Thymus (tissue), 14 donors: ENCODE measurements around the gene HMGB2. TPM values are rescaled to one million over a fixed set of nuclear protein-coding genes. Genes with fewer than 3 reads are reported as not detected.

Source experiments
- DNase-seq, 9 donors: peaks; one replicate each; pipeline ENCODE4 v3.0.0-alpha.2; 2013; ENCODE audit warnings: low spot score in 9 of 9, low read depth in 6 of 9, missing footprints in 1 of 9
- H3K27ac ChIP-seq, 2 donors: one replicate each; pipeline ENCODE4 v1.5.1; 2013; ENCODE audit warnings: control low read depth in 1 of 2, low read depth in 1 of 2, low read length in 1 of 2, mild to moderate bottlenecking in 1 of 2, moderate library complexity in 1 of 2
- H3K27me3 ChIP-seq, 2 donors: one replicate each; pipeline ENCODE4 v1.5.1; 2013; ENCODE audit warnings: low read length in 1 of 2; ENCODE audit not compliant: control insufficient read depth in 2 of 2, insufficient read depth in 1 of 2
- H3K36me3 ChIP-seq, 2 donors: one replicate each; pipeline ENCODE4 v1.5.1; 2013; ENCODE audit warnings: low read length in 1 of 2, mild to moderate bottlenecking in 1 of 2, moderate library complexity in 1 of 2; ENCODE audit not compliant: control insufficient read depth in 2 of 2, insufficient read depth in 2 of 2
- H3K4me1 ChIP-seq, 2 donors: one replicate each; pipeline ENCODE4 v1.5.1; 2013; ENCODE audit warnings: low read length in 2 of 2; ENCODE audit not compliant: control insufficient read depth in 2 of 2, insufficient read depth in 2 of 2
- H3K4me3 ChIP-seq, 2 donors: one replicate each; pipeline ENCODE4 v1.5.1; 2013; ENCODE audit warnings: low read length in 2 of 2, control low read depth in 1 of 2, mild to moderate bottlenecking in 1 of 2
- H3K9me3 ChIP-seq, 2 donors: one replicate each; pipeline ENCODE4 v1.5.1; 2013; ENCODE audit warnings: low read length in 1 of 2, mild to moderate bottlenecking in 1 of 2; ENCODE audit not compliant: control insufficient read depth in 2 of 2, insufficient read depth in 1 of 2
- WGBS: extraction: QIAGEN DNeasy Blood & Tissue Kit; methylation state at CpG from one replicate; pipeline ENCODE4 v1.1.7; 2013; 5-methylcytosine and 5-hydroxymethylcytosine counted together
- long read RNA-seq, 10 donors: transcript quantifications; one replicate each; lab custom pipeline, GENCODE V29; 2026
- polyA plus RNA-seq: library from polyadenylated mRNA; stranded (reverse); fragments of 200-250 nt; gene quantifications from one replicate; pipeline ENCODE4 v1.2.3, GENCODE V29; 2013
- total RNA-seq: library from RNA; stranded (reverse); fragments of 120-200 nt; gene quantifications from one replicate; pipeline ENCODE4 v1.2.4, GENCODE V29; 2013
- donor health status: healthy.

HMGB2 gene
- total RNA-seq, result 671 TPM
- 475 TPM for polyA plus RNA-seq
- long read RNA-seq, donor 1, transcript HMGB2-202 (4 exons, 1,032 nt), result minor isoform, 5 of 65 reads
- long read RNA-seq, donor 1, transcript HMGB2-201 (5 exons, 1,889 nt), result major isoform, 42 of 65 reads
- long read RNA-seq, donor 1, partial matches to known transcripts, result 11 of 65 reads
- long read RNA-seq, donor 1, other reads (novel, unspliced or antisense), result 0 of 65 reads
- long read RNA-seq, donor 2, result 0 reads
- long read RNA-seq, donor 3, transcript HMGB2-205 (3 exons, 1,841 nt), result minor isoform, 118 of 1,479 reads
- long read RNA-seq, donor 3, transcript HMGB2-202 (4 exons, 1,032 nt), result minor isoform, 230 of 1,479 reads
- long read RNA-seq, donor 3, transcript HMGB2-203 (5 exons, 1,175 nt), result minor isoform, 43 of 1,479 reads
- long read RNA-seq, donor 3, transcript HMGB2-201 (5 exons, 1,889 nt), result major isoform, 714 of 1,479 reads
- long read RNA-seq, donor 3, partial matches to known transcripts, result 359 of 1,479 reads
- long read RNA-seq, donor 3, other reads (novel, unspliced or antisense), result 15 of 1,479 reads
- long read RNA-seq, donor 4, transcript HMGB2-203 (5 exons, 1,175 nt), result minor isoform, 17 of 284 reads
- long read RNA-seq, donor 4, transcript HMGB2-205 (3 exons, 1,841 nt), result minor isoform, 13 of 284 reads
- long read RNA-seq, donor 4, transcript HMGB2-202 (4 exons, 1,032 nt), result minor isoform, 31 of 284 reads
- long read RNA-seq, donor 4, transcript HMGB2-201 (5 exons, 1,889 nt), result major isoform, 151 of 284 reads
- long read RNA-seq, donor 4, partial matches to known transcripts, result 72 of 284 reads
- long read RNA-seq, donor 4, other reads (novel, unspliced or antisense), result 0 of 284 reads
- long read RNA-seq, donor 5, transcript HMGB2-203 (5 exons, 1,175 nt), result minor isoform, 40 of 1,420 reads
- long read RNA-seq, donor 5, transcript HMGB2-202 (4 exons, 1,032 nt), result minor isoform, 155 of 1,420 reads
- long read RNA-seq, donor 5, transcript HMGB2-205 (3 exons, 1,841 nt), result minor isoform, 138 of 1,420 reads
- long read RNA-seq, donor 5, transcript HMGB2-201 (5 exons, 1,889 nt), result major isoform, 584 of 1,420 reads
- long read RNA-seq, donor 5, partial matches to known transcripts, result 489 of 1,420 reads
- long read RNA-seq, donor 5, other reads (novel, unspliced or antisense), result 14 of 1,420 reads
- long read RNA-seq, donor 6, transcript HMGB2-203 (5 exons, 1,175 nt), result minor isoform, 24 of 624 reads
- long read RNA-seq, donor 6, transcript HMGB2-201 (5 exons, 1,889 nt), result major isoform, 351 of 624 reads
- long read RNA-seq, donor 6, transcript HMGB2-202 (4 exons, 1,032 nt), result minor isoform, 154 of 624 reads
- long read RNA-seq, donor 6, transcript HMGB2-205 (3 exons, 1,841 nt), result minor isoform, 16 of 624 reads
- long read RNA-seq, donor 6, partial matches to known transcripts, result 65 of 624 reads
- long read RNA-seq, donor 6, other reads (novel, unspliced or antisense), result 14 of 624 reads
- long read RNA-seq, donor 7, transcript HMGB2-205 (3 exons, 1,841 nt), result minor isoform, 29 of 890 reads
- long read RNA-seq, donor 7, transcript HMGB2-202 (4 exons, 1,032 nt), result minor isoform, 83 of 890 reads
- long read RNA-seq, donor 7, transcript HMGB2-201 (5 exons, 1,889 nt), result major isoform, 519 of 890 reads
- long read RNA-seq, donor 7, transcript HMGB2-203 (5 exons, 1,175 nt), result minor isoform, 24 of 890 reads
- long read RNA-seq, donor 7, partial matches to known transcripts, result 217 of 890 reads
- long read RNA-seq, donor 7, other reads (novel, unspliced or antisense), result 18 of 890 reads
- long read RNA-seq, donor 8, transcript HMGB2-203 (5 exons, 1,175 nt), result minor isoform, 12 of 226 reads
- long read RNA-seq, donor 8, transcript HMGB2-202 (4 exons, 1,032 nt), result minor isoform, 21 of 226 reads
- long read RNA-seq, donor 8, transcript HMGB2-201 (5 exons, 1,889 nt), result major isoform, 147 of 226 reads
- long read RNA-seq, donor 8, transcript HMGB2-205 (3 exons, 1,841 nt), result minor isoform, 5 of 226 reads
- long read RNA-seq, donor 8, partial matches to known transcripts, result 41 of 226 reads
- long read RNA-seq, donor 8, other reads (novel, unspliced or antisense), result 0 of 226 reads
- long read RNA-seq, donor 9, transcript HMGB2-205 (3 exons, 1,841 nt), result minor isoform, 30 of 609 reads
- long read RNA-seq, donor 9, transcript HMGB2-201 (5 exons, 1,889 nt), result major isoform, 357 of 609 reads
- long read RNA-seq, donor 9, transcript HMGB2-202 (4 exons, 1,032 nt), result minor isoform, 55 of 609 reads
- long read RNA-seq, donor 9, transcript HMGB2-203 (5 exons, 1,175 nt), result minor isoform, 25 of 609 reads
- long read RNA-seq, donor 9, partial matches to known transcripts, result 130 of 609 reads
- long read RNA-seq, donor 9, other reads (novel, unspliced or antisense), result 12 of 609 reads
- long read RNA-seq, donor 10, transcript HMGB2-205 (3 exons, 1,841 nt), result minor isoform, 32 of 566 reads
- long read RNA-seq, donor 10, transcript HMGB2-202 (4 exons, 1,032 nt), result minor isoform, 54 of 566 reads
- long read RNA-seq, donor 10, transcript HMGB2-203 (5 exons, 1,175 nt), result minor isoform, 19 of 566 reads
- long read RNA-seq, donor 10, transcript HMGB2-201 (5 exons, 1,889 nt), result major isoform, 366 of 566 reads
- long read RNA-seq, donor 10, partial matches to known transcripts, result 88 of 566 reads
- long read RNA-seq, donor 10, other reads (novel, unspliced or antisense), result 7 of 566 reads

GRCh38 chr4:173334085-173334890 is at the start of gene HMGB2:
TSS of gene HMGB2 (minus strand) at chr4:173334358. CDS start at chr4:173333649, 709 bp downstream.
- Histone ChIP-seq H3K36me3 (peaks cover 0 to 38% of the 10 kb centered on the region in 2 donors), H3K27ac (peak within 1 kb of the TSS; percentile 99 to 100), H3K9me3 (no peaks in the 10 kb centered on the region), H3K4me1 (peaks cover 6 to 10% of the 10 kb centered on the region in 2 donors), H3K27me3 (no peaks in the 10 kb centered on the region), H3K4me3 (peak within 1 kb of the TSS; percentile 94 to 98)
- under 1% methylated on average over 61 of the region's 61 CpGs for WGBS
- DNase-seq, result peak; percentile 98 to 100 (median 100)

- Histone ChIP-seq H3K36me3 (no peaks in the 10 kb centered on the region), H3K27ac (no peak overlapping the region), H3K9me3 (no peaks in the 10 kb centered on the region), H3K4me1 (no peaks in the 10 kb centered on the region), H3K4me3 (no peak overlapping the region), H3K27me3 (no peaks in the 10 kb centered on the region)
- no peak for DNase-seq
- 98% methylated on average over 4 of the region's 4 CpGs for WGBS
Measured at GRCh38 chr4:173382349-173382748, 48.2 kb upstream of the HMGB2 start.

- WGBS, result 92% methylated on average over 1 of the region's 1 CpG
- no peak overlapping the region for H3K4me3 ChIP-seq
- DNase-seq, result no peak
- H3K27ac ChIP-seq, result no peak overlapping the region
- H3K4me1 ChIP-seq, result no peaks in the 10 kb centered on the region
- no peaks in the 10 kb centered on the region for H3K36me3 ChIP-seq
- H3K27me3 ChIP-seq, result no peaks in the 10 kb centered on the region
- no peaks in the 10 kb centered on the region for H3K9me3 ChIP-seq
Measured at GRCh38 chr4:173381610-173382009, 47.5 kb upstream of the HMGB2 start.

- Histone ChIP-seq H3K36me3 (no peaks in the 10 kb centered on the region), H3K27me3 (no peaks in the 10 kb centered on the region), H3K4me1 (no peaks in the 10 kb centered on the region), H3K27ac (no peak overlapping the region), H3K4me3 (no peak overlapping the region), H3K9me3 (no peaks in the 10 kb centered on the region)
- DNase-seq, result no peak
Measured at GRCh38 chr4:173380987-173381386, 46.8 kb upstream of the HMGB2 start.

- Histone ChIP-seq H3K9me3 (no peaks in the 10 kb centered on the region), H3K27ac (no peak overlapping the region), H3K36me3 (peaks cover 0 to 4% of the 10 kb centered on the region in 2 donors), H3K4me1 (no peaks in the 10 kb centered on the region), H3K27me3 (no peaks in the 10 kb centered on the region), H3K4me3 (no peak overlapping the region)
- DNase-seq, result no peak
- 97% methylated on average over 3 of the region's 3 CpGs for WGBS
Measured at GRCh38 chr4:173379929-173380328, 45.8 kb upstream of the HMGB2 start.

GRCh38 chr4:173374588-173374987 is 40.4 kb upstream of the HMGB2 start:
- no peak for DNase-seq
- Histone ChIP-seq H3K9me3 (no peaks in the 10 kb centered on the region), H3K4me1 (peaks cover 0 to 6% of the 10 kb centered on the region in 2 donors), H3K36me3 (peaks cover 0 to 4% of the 10 kb centered on the region in 2 donors), H3K27me3 (no peaks in the 10 kb centered on the region), H3K27ac (no peak overlapping the region), H3K4me3 (no peak overlapping the region)
- 98% methylated on average over 2 of the region's 2 CpGs for WGBS
